OCI-LY1 (cell line): ENCODE data around the gene REL.
A peak's percentile ranks its signal among the peaks of the same experiment; 100 is the strongest.
"Not testable (repeated sequence)": the region's sequence is repeated elsewhere in the genome, so short reads cannot be mapped to it uniquely, and the experiment has no call there.

Experiments used
- H2AFZ ChIP-seq: fragments of 200-600 bp; sonication (generic), shearing (Covaris generic); 2 replicates; pipeline ENCODE4 v1.6.0; 2014; ENCODE audit warnings: antibody characterized with exemption, mild to moderate bottlenecking, low read length
- H3F3A ChIP-seq: fragments of 200-600 bp; sonication (generic), shearing (Covaris generic); 2 replicates; pipeline ENCODE4 v1.6.0; 2014; ENCODE audit warnings: mild to moderate bottlenecking, antibody characterized with exemption, low read length, moderate library complexity; ENCODE audit not compliant: insufficient read depth
- H3K27ac ChIP-seq: fragments of 200-600 bp; sonication (generic); 2 replicates; pipeline ENCODE4 v1.5.1; 2014; ENCODE audit warnings: low read length, mixed run types, mild to moderate bottlenecking, low read depth; ENCODE audit not compliant: poor library complexity, severe bottlenecking
- H3K27me3 ChIP-seq: fragments of 200-600 bp; sonication (generic); 2 replicates; pipeline ENCODE4 v1.6.0; 2014; ENCODE audit warnings: antibody characterized with exemption, mild to moderate bottlenecking, low read length, moderate library complexity; ENCODE audit not compliant: insufficient read depth
- H3K36me3 ChIP-seq: fragments of 200-600 bp; sonication (generic); 2 replicates; pipeline ENCODE4 v1.6.1; 2014; ENCODE audit warnings: mild to moderate bottlenecking, antibody characterized with exemption, low read length, moderate library complexity, mixed read lengths; ENCODE audit not compliant: insufficient read depth
- H3K4me1 ChIP-seq: fragments of 200-600 bp; sonication (generic); 2 replicates; pipeline ENCODE4 v1.5.1; 2014; ENCODE audit warnings: mild to moderate bottlenecking, low read length, moderate library complexity; ENCODE audit not compliant: insufficient read depth, severe bottlenecking
- H3K4me2 ChIP-seq: fragments of 200-600 bp; sonication (generic), shearing (Covaris generic); 2 replicates; pipeline ENCODE4 v1.6.1; 2014; ENCODE audit warnings: low read length
- H3K4me3 ChIP-seq: fragments of 200-600 bp; sonication (generic); 2 replicates; pipeline ENCODE4 v1.5.1; 2014; ENCODE audit warnings: low read length, low read depth, mild to moderate bottlenecking, mixed read lengths; ENCODE audit not compliant: poor library complexity, severe bottlenecking
- H3K79me2 ChIP-seq: fragments of 200-600 bp; shearing (Covaris generic); 2 replicates; pipeline ENCODE4 v1.6.1; 2016; ENCODE audit warnings: mixed run types, low read length, mixed read lengths; ENCODE audit not compliant: insufficient read depth
- H3K9ac ChIP-seq: fragments of 200-600 bp; sonication (generic), shearing (Covaris generic); 2 replicates; pipeline ENCODE4 v1.6.1; 2014; ENCODE audit warnings: mild to moderate bottlenecking, low read length, mixed read lengths
- H3K9me2 ChIP-seq: fragments of 200-600 bp; sonication (generic), shearing (Covaris generic); 2 replicates; pipeline ENCODE4 v1.6.1; 2014; ENCODE audit warnings: low read depth, mild to moderate bottlenecking, low read length, mixed read lengths
- H3K9me3 ChIP-seq: fragments of 200-600 bp; shearing (Covaris generic); 2 replicates; pipeline ENCODE4 v1.6.1; 2014; ENCODE audit warnings: low read length, mixed read lengths
- H4K20me1 ChIP-seq: fragments of 200-600 bp; sonication (generic), shearing (Covaris generic); 2 replicates; pipeline ENCODE4 v1.6.0; 2016; ENCODE audit warnings: mild to moderate bottlenecking, low read length; ENCODE audit not compliant: insufficient read depth
- CTCF ChIP-seq: fragments of 200-600 bp; sonication (generic), shearing (Covaris generic); IDR thresholded peaks from 2 replicates; pipeline ENCODE4 v1.5.1; 2017; ENCODE audit warnings: mild to moderate bottlenecking, antibody characterized with exemption, low read length, moderate library complexity, mixed read lengths
- EZH2 ChIP-seq: fragments of 200-600 bp; sonication (generic), shearing (Covaris generic); IDR thresholded peaks from 2 replicates; pipeline ENCODE4 v1.8.0; 2017; ENCODE audit warnings: borderline replicate concordance, mixed run types, mild to moderate bottlenecking, antibody characterized with exemption, low read length, moderate library complexity, mixed read lengths

Gene REL

GRCh38 chr2:60885683-60886082 lies 4.3 kb downstream of the REL start:
- H4K20me1 ChIP-seq = 0 out of 2 replicates have a peak, but pooled peaks cover 2% of the 10 kb centered on the region
- no peaks in the 10 kb centered on the region for H3K27me3 ChIP-seq
- peak overlapping the region; percentile 91 for H3K9ac ChIP-seq
- H3K27ac ChIP-seq = peak overlapping the region; percentile 89
- TF ChIP-seq CTCF (no peak), EZH2 (no peak)
- H3K4me2 ChIP-seq = peak overlapping the region; percentile 96
- H3K36me3 ChIP-seq = peaks cover 87% of the 10 kb centered on the region
- H3F3A ChIP-seq = no peaks in the 10 kb centered on the region
- H3K4me3 ChIP-seq = peak overlapping the region; percentile 81
- H3K9me2 ChIP-seq = no peaks in the 10 kb centered on the region
- no peak overlapping the region for H2AFZ ChIP-seq
- no peaks in the 10 kb centered on the region for H3K9me3 ChIP-seq
- H3K4me1 ChIP-seq = peaks cover 46% of the 10 kb centered on the region
- peaks cover 91% of the 10 kb centered on the region for H3K79me2 ChIP-seq

- Histone ChIP-seq H3K4me3 (peak overlapping the region; percentile 81), H3K9me2 (no peaks in the 10 kb centered on the region), H3K4me1 (peaks cover 57% of the 10 kb centered on the region), H3K27ac (peak overlapping the region; percentile 89), H4K20me1 (peaks cover 13% of the 10 kb centered on the region; the same call in 1 of the 2 replicates), H3K36me3 (peaks cover 94% of the 10 kb centered on the region), H3K79me2 (peaks cover 98% of the 10 kb centered on the region), H3K9me3 (no peaks in the 10 kb centered on the region), H3K9ac (peak overlapping the region; percentile 91; the same call in 1 of the 2 replicates), H3K27me3 (no peaks in the 10 kb centered on the region), H2AFZ (no peak overlapping the region), H3K4me2 (peak overlapping the region; percentile 96), H3F3A (no peaks in the 10 kb centered on the region)
- TF ChIP-seq EZH2 = no peak
- TF ChIP-seq CTCF = no peak
These were observed 5.6 kb downstream of the REL start for GRCh38 chr2:60886991-60887390.

- Histone ChIP-seq H3K9ac (no peak overlapping the region), H4K20me1 (peaks cover 17% of the 10 kb centered on the region; the same call in 1 of the 2 replicates), H3K4me2 (peak overlapping the region; percentile 28; the same call in 1 of the 2 replicates), H3K4me1 (peaks cover 57% of the 10 kb centered on the region), H3K9me3 (no peaks in the 10 kb centered on the region), H2AFZ (no peak overlapping the region), H3F3A (no peaks in the 10 kb centered on the region), H3K4me3 (peak overlapping the region; percentile 14), H3K79me2 (peaks cover 94% of the 10 kb centered on the region), H3K36me3 (peaks cover 93% of the 10 kb centered on the region), H3K27ac (peak overlapping the region; percentile 46), H3K9me2 (no peaks in the 10 kb centered on the region), H3K27me3 (no peaks in the 10 kb centered on the region)
- no peak for TF ChIP-seq EZH2
- no peak for TF ChIP-seq CTCF
These were observed 7.5 kb downstream of the REL start for GRCh38 chr2:60888853-60889252.

GRCh38 chr2:60889581-60890392 lies 8.4 kb downstream of the REL start:
- not testable (repeated sequence) for H3K9me3 ChIP-seq, H3K9ac ChIP-seq, H3F3A ChIP-seq, H3K9me2 ChIP-seq, H2AFZ ChIP-seq, H3K27me3 ChIP-seq
- Histone ChIP-seq H4K20me1 (peaks cover 17% of the 10 kb centered on the region; the same call in 1 of the 2 replicates), H3K27ac (peak overlapping the region; percentile 69), H3K79me2 (peaks cover 93% of the 10 kb centered on the region), H3K4me3 (peak overlapping the region; percentile 25), H3K36me3 (peaks cover 95% of the 10 kb centered on the region), H3K4me1 (peaks cover 57% of the 10 kb centered on the region), H3K4me2 (peak overlapping the region; percentile 42; the same call in 1 of the 2 replicates)
